ENCODE data around the gene ADAM22.

The ADAM22 gene

GRCh38 chr7:87948371-87948770 is 14.3 kb downstream of the ADAM22 start:
- FAIRE-seq (no peak), DNase-seq (ENCODE audit: insufficient read length, low spot score) (no peak)
- no peak for TF ChIP-seq POLR2A (IDR thresholded peaks at IDR 0.05; ENCODE audit: low read depth, low read length)
- TF ChIP-seq TAF1 (IDR thresholded peaks at IDR 0.05; ENCODE audit: low read depth, low read length) = no peak
- no peak for TF ChIP-seq POU2F2 (IDR thresholded peaks at IDR 0.05; ENCODE audit: low read depth, low read length)
- TF ChIP-seq PAX5 (IDR thresholded peaks at IDR 0.05; ENCODE audit: insufficient read depth, low read length, severe bottlenecking) = no peak
- no peak for TF ChIP-seq POLR2AphosphoS5 (IDR thresholded peaks at IDR 0.05; ENCODE audit: low read depth, low read length)
- TF ChIP-seq SPI1 (IDR thresholded peaks at IDR 0.05; ENCODE audit: low read depth, low read length) = no peak

GRCh38 chr7:87959336-87959735 is 25.3 kb downstream of the ADAM22 start:
- DNase-seq (ENCODE audit: insufficient read length, low spot score) (no peak), FAIRE-seq (no peak)
- TF ChIP-seq TAF1 (IDR thresholded peaks at IDR 0.05; ENCODE audit: low read depth, low read length) (no peak), SPI1 (IDR thresholded peaks at IDR 0.05; ENCODE audit: low read depth, low read length) (no peak), POLR2AphosphoS5 (IDR thresholded peaks at IDR 0.05; ENCODE audit: low read depth, low read length) (no peak), POU2F2 (IDR thresholded peaks at IDR 0.05; ENCODE audit: low read depth, low read length) (no peak), PAX5 (IDR thresholded peaks at IDR 0.05; ENCODE audit: insufficient read depth, low read length, severe bottlenecking) (no peak), POLR2A (IDR thresholded peaks at IDR 0.05; ENCODE audit: low read depth, low read length) (no peak)

DNA sequence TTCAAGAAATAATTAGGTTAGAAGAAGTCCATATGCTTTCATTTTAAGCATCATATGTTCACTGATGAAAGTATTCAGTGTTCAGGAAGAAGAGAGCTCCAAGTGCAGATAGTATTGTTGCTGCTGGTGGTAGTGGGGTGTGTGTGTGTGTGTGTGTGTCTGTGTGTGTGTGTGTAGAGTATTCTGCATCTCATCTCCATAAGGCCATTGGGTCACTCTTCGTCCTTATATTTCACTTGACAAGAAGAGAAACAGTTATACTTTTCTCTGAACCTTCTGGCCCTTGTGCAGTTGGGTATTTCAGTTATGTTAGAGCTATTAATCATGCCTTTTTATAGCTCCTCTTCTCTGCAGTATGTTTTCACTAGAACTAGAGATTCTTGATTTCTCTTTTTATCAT is 26.2 kb downstream of the ADAM22 start:
- FAIRE-seq (no peak), DNase-seq (ENCODE audit: insufficient read length, low spot score) (no peak)
- TF ChIP-seq PAX5 (IDR thresholded peaks at IDR 0.05; ENCODE audit: insufficient read depth, low read length, severe bottlenecking) (no peak), TAF1 (IDR thresholded peaks at IDR 0.05; ENCODE audit: low read depth, low read length) (no peak)

DNA sequence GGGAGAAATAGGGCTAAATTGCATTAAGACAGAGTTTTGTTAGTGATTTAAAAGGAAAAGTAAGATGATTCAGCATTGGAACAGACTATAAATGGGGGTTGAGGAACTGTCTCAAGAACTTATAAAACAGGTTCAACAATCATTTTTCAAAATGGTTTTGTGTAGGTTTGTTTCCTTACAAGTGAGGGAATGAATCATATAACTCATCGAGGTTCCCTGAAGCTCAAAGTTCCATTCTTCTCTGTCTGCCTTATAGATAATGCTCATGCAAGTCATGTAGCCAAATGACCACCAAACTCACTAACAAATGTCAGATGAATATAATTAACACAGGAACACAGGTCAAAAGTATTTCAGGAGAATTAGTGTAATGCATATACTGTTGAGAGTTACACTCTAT is 27.7 kb downstream of the ADAM22 start:
- DNase-seq (ENCODE audit: insufficient read length, low spot score) = no peak
- no peak for FAIRE-seq
- TF ChIP-seq SPI1 (IDR thresholded peaks at IDR 0.05; ENCODE audit: low read depth, low read length) (no peak), POLR2A (IDR thresholded peaks at IDR 0.05; ENCODE audit: low read depth, low read length) (no peak)

DNA sequence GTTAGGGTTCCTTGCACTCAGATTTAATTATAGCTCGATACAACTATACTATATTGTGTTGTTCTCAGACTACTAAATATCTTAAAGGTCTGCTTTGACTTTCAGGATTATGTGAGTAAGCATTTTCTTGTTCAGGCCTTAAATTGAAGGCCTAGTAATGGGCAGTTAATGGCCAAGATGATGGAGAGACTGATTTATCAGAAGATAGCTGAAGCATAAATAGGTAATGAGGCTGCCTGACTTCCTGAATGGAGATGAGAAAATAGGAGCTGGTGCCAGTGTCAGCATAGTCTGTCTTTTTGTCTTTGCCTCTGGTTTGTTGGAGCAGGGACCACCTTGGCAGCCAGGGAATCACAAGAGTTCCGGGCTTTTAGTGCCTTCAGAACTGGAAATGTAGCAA is 32.2 kb downstream of the ADAM22 start:
- FAIRE-seq (no peak), DNase-seq (ENCODE audit: insufficient read length, low spot score) (no peak)
- no peak for TF ChIP-seq POLR2A (IDR thresholded peaks at IDR 0.05; ENCODE audit: low read depth, low read length)
- no peak for TF ChIP-seq POLR2AphosphoS5 (IDR thresholded peaks at IDR 0.05; ENCODE audit: low read depth, low read length)
- TF ChIP-seq PAX5 (IDR thresholded peaks at IDR 0.05; ENCODE audit: insufficient read depth, low read length, severe bottlenecking) = no peak
- no peak for TF ChIP-seq TAF1 (IDR thresholded peaks at IDR 0.05; ENCODE audit: low read depth, low read length)
- TF ChIP-seq SPI1 (IDR thresholded peaks at IDR 0.05; ENCODE audit: low read depth, low read length) = no peak
- no peak for TF ChIP-seq POU2F2 (IDR thresholded peaks at IDR 0.05; ENCODE audit: low read depth, low read length)

- no peak for FAIRE-seq
- no peak for TF ChIP-seq SPI1 (IDR thresholded peaks at IDR 0.05; ENCODE audit: low read depth, low read length)
- TF ChIP-seq TAF1 (IDR thresholded peaks at IDR 0.05; ENCODE audit: low read depth, low read length) = no peak
- TF ChIP-seq POLR2AphosphoS5 (IDR thresholded peaks at IDR 0.05; ENCODE audit: low read depth, low read length) = no peak
- no peak for TF ChIP-seq POU2F2 (IDR thresholded peaks at IDR 0.05; ENCODE audit: low read depth, low read length)
- TF ChIP-seq POLR2A (IDR thresholded peaks at IDR 0.05; ENCODE audit: low read depth, low read length) = no peak
- TF ChIP-seq PAX5 (IDR thresholded peaks at IDR 0.05; ENCODE audit: insufficient read depth, low read length, severe bottlenecking) = no peak
- no peak for DNase-seq (ENCODE audit: insufficient read length, low spot score)
Measured at GRCh38 chr7:87968021-87968420, 34.0 kb downstream of the ADAM22 start.

DNA sequence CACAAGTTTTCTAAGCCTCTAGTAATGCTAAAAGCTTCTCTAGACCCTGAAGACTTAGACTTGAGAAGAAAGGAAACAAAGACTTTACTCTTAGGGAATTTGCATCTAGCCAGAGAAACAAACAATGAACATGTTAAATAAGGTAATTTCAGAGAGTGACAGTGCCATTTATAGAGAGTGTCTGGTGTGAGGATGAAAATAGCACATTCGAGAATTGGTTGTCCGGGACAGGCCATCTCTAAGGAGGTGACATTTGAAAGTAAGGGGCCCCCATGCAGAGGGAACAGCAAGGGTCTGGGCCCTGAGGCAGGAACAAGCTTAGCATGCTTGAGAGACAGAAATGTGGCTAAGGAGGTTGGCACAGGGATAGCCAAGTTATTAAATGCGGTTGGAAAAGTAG is 48.1 kb downstream of the ADAM22 start:
- DNase-seq (ENCODE audit: insufficient read length, low spot score) (no peak), FAIRE-seq (no peak)
- TF ChIP-seq POU2F2 (IDR thresholded peaks at IDR 0.05; ENCODE audit: low read depth, low read length) = no peak
- no peak for TF ChIP-seq TAF1 (IDR thresholded peaks at IDR 0.05; ENCODE audit: low read depth, low read length)
- TF ChIP-seq POLR2AphosphoS5 (IDR thresholded peaks at IDR 0.05; ENCODE audit: low read depth, low read length) = no peak
- TF ChIP-seq SPI1 (IDR thresholded peaks at IDR 0.05; ENCODE audit: low read depth, low read length) = no peak
- no peak for TF ChIP-seq PAX5 (IDR thresholded peaks at IDR 0.05; ENCODE audit: insufficient read depth, low read length, severe bottlenecking)
- TF ChIP-seq POLR2A (IDR thresholded peaks at IDR 0.05; ENCODE audit: low read depth, low read length) = no peak

DNA sequence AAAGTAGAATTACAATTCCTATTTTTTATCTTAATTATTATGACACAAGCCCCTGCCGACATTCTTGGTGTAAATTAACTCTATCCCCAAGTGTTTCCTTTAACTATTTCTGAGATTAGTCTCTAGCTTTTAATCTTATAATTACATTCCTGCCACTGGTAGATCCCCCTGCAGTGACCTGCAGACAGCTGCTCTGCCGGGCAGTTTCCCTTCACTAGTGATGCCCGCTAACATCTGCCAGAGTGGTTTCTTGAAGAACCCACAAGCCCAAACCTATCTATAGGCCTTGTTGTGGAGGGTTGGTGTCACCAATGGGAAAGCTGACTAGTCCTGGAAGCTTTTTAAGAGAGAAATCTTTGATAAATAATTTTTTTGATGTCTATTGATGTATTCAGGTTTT is 50.0 kb downstream of the ADAM22 start:
- FAIRE-seq (no peak), DNase-seq (ENCODE audit: insufficient read length, low spot score) (no peak)
- TF ChIP-seq POLR2AphosphoS5 (IDR thresholded peaks at IDR 0.05; ENCODE audit: low read depth, low read length) (no peak), POLR2A (IDR thresholded peaks at IDR 0.05; ENCODE audit: low read depth, low read length) (no peak), TAF1 (IDR thresholded peaks at IDR 0.05; ENCODE audit: low read depth, low read length) (no peak), SPI1 (IDR thresholded peaks at IDR 0.05; ENCODE audit: low read depth, low read length) (no peak), PAX5 (IDR thresholded peaks at IDR 0.05; ENCODE audit: insufficient read depth, low read length, severe bottlenecking) (no peak), POU2F2 (IDR thresholded peaks at IDR 0.05; ENCODE audit: low read depth, low read length) (no peak)

GRCh38 chr7:87993269-87993668 is 59.2 kb downstream of the ADAM22 start:
- FAIRE-seq = no peak
- DNase-seq (ENCODE audit: insufficient read length, low spot score) = no peak
- no peak for TF ChIP-seq TAF1 (IDR thresholded peaks at IDR 0.05; ENCODE audit: low read depth, low read length)
- TF ChIP-seq POLR2AphosphoS5 (IDR thresholded peaks at IDR 0.05; ENCODE audit: low read depth, low read length) = no peak
- no peak for TF ChIP-seq POU2F2 (IDR thresholded peaks at IDR 0.05; ENCODE audit: low read depth, low read length)
- no peak for TF ChIP-seq PAX5 (IDR thresholded peaks at IDR 0.05; ENCODE audit: insufficient read depth, low read length, severe bottlenecking)
- TF ChIP-seq POLR2A (IDR thresholded peaks at IDR 0.05; ENCODE audit: low read depth, low read length) = no peak

DNA sequence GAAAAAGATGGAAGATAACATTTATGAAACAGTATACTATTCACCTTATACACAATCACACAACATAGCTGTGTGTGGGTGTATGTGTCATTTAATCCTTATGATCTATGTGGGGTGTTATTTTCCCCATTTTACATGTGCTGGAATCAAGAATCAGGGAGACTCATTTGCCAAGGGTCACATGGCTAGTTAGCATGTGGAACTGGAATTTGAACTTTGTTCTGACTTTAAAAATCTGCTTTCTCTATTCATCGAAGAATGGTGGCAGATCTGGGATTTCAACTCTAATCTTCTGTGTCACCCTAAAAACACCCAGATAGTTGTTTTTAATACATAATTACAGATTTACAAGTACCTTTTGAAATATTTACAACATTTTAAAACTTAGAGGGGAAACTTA is 65.2 kb downstream of the ADAM22 start:
- FAIRE-seq (no peak), DNase-seq (ENCODE audit: insufficient read length, low spot score) (no peak)
- no peak for TF ChIP-seq POLR2A (IDR thresholded peaks at IDR 0.05; ENCODE audit: low read depth, low read length)
- no peak for TF ChIP-seq POLR2AphosphoS5 (IDR thresholded peaks at IDR 0.05; ENCODE audit: low read depth, low read length)
- TF ChIP-seq SPI1 (IDR thresholded peaks at IDR 0.05; ENCODE audit: low read depth, low read length) = no peak
- TF ChIP-seq TAF1 (IDR thresholded peaks at IDR 0.05; ENCODE audit: low read depth, low read length) = no peak
- TF ChIP-seq POU2F2 (IDR thresholded peaks at IDR 0.05; ENCODE audit: low read depth, low read length) = no peak
- TF ChIP-seq PAX5 (IDR thresholded peaks at IDR 0.05; ENCODE audit: insufficient read depth, low read length, severe bottlenecking) = no peak

Data from GM12891 (cell line).